Fibroblast of mammary gland (primary cell): Measurements from ENCODE around the gene USP37.
"Not testable (repeated sequence)": the region's sequence is repeated elsewhere in the genome, so short reads cannot be mapped to it uniquely, and the experiment has no call there.

ENCODE experiments used
- DNase-seq: peaks from one replicate; pipeline ENCODE4 v3.0.0-alpha.2; 2010; ENCODE audit warnings: low read depth
- H3K4me3 ChIP-seq: 2 replicates; pipeline ENCODE4 v1.5.1; 2011; ENCODE audit warnings: low read depth, mild to moderate bottlenecking, low read length, moderate library complexity; ENCODE audit not compliant: control insufficient read depth
- CTCF ChIP-seq: conservative IDR thresholded peaks from 2 replicates; pipeline ENCODE4 v1.5.1; 2011; ENCODE audit warnings: low read depth, low read length, inconsistent platforms; ENCODE audit not compliant: control insufficient read depth, insufficient read depth

USP37 gene

GRCh38 chr2:218557941-218558340 is 10.2 kb downstream of the USP37 start:
- no peak for DNase-seq
- no peak overlapping the region for H3K4me3 ChIP-seq
- no peak for TF ChIP-seq CTCF

- no peak for TF ChIP-seq CTCF
- no peak for DNase-seq
- no peak overlapping the region for H3K4me3 ChIP-seq
These were observed 12.6 kb downstream of the USP37 start for GRCh38 chr2:218555527-218555926.

- not testable (repeated sequence) for DNase-seq, H3K4me3 ChIP-seq
These were observed 13.9 kb downstream of the USP37 start for GRCh38 chr2:218554225-218554624.

DNA sequence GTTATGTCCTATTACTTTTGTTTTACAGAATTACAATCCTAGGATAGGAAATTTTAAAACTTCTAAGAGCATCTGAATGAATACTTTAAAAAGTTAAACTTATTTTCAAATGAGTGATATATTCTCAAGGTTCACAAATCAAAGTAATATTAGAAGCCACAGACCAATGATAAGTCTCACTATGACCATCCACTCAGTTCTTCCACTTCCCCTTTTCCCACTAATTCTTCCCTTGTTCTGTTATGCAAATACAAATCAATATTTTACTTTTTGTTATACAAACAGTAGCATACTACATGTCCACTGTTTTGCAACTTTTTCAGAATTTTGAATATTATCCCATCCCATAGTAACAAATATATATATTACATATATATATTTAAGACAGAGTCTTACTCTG is 20.2 kb downstream of the USP37 start:
- no peak overlapping the region for H3K4me3 ChIP-seq
- DNase-seq: no peak
- no peak for TF ChIP-seq CTCF

DNA sequence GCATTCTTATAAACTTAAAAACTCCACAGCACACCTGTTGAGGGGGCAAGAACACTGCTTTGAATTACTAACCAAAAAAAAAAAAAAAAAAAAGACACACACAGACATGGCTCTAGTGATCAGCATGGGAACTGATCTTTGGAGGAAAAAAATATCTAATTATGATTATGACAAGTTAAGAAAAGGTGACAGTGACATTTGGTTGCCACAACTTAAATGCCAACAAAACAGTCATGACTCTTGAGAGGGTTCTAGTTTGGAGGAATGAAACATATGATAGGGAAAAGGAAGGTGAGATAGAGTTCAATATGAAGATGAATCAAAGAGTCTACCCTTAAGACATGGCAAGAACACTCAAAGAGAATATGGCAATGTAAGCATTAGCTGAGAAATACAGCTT is 20.6 kb downstream of the USP37 start:
- no peak for TF ChIP-seq CTCF
- H3K4me3 ChIP-seq: no peak overlapping the region
- no peak for DNase-seq

DNA sequence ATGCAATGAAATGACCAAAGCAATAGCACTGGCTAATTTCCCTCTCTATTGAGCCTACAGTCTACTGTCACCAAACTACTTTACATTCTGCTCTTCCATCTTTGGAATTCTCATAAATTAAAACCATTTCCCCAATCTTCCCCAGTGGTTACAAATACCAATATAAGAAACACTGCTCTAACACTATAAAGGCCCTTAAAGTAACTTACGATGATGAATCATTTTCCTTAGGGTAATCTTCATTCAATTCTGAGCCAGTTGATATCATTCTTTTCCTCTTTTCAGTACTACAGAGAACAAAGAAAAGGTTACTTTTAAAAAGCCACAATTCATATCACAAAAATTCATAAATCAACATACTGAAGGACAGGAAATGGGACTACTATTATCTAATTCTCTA is 22.1 kb downstream of the USP37 start:
- no peak overlapping the region for H3K4me3 ChIP-seq
- no peak for DNase-seq

GRCh38 chr2:218540015-218540414 is 28.1 kb downstream of the USP37 start:
- TF ChIP-seq CTCF: no peak
- no peak overlapping the region for H3K4me3 ChIP-seq
- DNase-seq: peak; percentile 15

More for the DNA sequence above, 22.1 kb downstream of the USP37 start:
- no peak for TF ChIP-seq CTCF
